Osteoblast (primary cell): ENCODE results near the gene CACNA1D. TPM values are rescaled to one million over a fixed set of nuclear protein-coding genes. Genes with fewer than 3 reads are reported as not detected.

Source experiments
- DNase-seq: peaks from one replicate; pipeline ENCODE4 v3.0.0; 2011; ENCODE audit warnings: low spot score, mixed read lengths; ENCODE audit not compliant: insufficient read length; ENCODE audit errors: missing footprints
- H2AFZ ChIP-seq: 2 replicates; pipeline ENCODE4 v1.6.0; 2011; ENCODE audit warnings: mild to moderate bottlenecking, low read length
- H3K27ac ChIP-seq: 2 replicates; pipeline ENCODE4 v1.5.1; 2011; ENCODE audit warnings: mild to moderate bottlenecking, low read depth, low read length, moderate library complexity
- H3K27me3 ChIP-seq: 2 replicates; pipeline ENCODE4 v1.6.0; 2012; ENCODE audit warnings: mild to moderate bottlenecking, control low read depth, inconsistent platforms, low read length, moderate library complexity; ENCODE audit not compliant: insufficient read depth
- H3K36me3 ChIP-seq: 2 replicates; pipeline ENCODE4 v1.5.1; 2011; ENCODE audit warnings: mild to moderate bottlenecking, low read length, control low read depth, moderate library complexity; ENCODE audit not compliant: insufficient read depth
- H3K4me1 ChIP-seq: 2 replicates; pipeline ENCODE4 v1.5.1; 2011; ENCODE audit warnings: mild to moderate bottlenecking, low read length, control low read depth, moderate library complexity; ENCODE audit not compliant: insufficient read depth
- H3K4me2 ChIP-seq: 2 replicates; pipeline ENCODE4 v1.6.0; 2011; ENCODE audit warnings: mild to moderate bottlenecking, low read length; ENCODE audit not compliant: insufficient read depth
- H3K4me3 ChIP-seq: fragments of 200-600 bp; sonication (generic); 3 replicates; pipeline ENCODE4 v1.5.1; 2012; ENCODE audit warnings: mild to moderate bottlenecking, low read length, inconsistent platforms; ENCODE audit not compliant: insufficient read depth
- H3K79me2 ChIP-seq: 2 replicates; pipeline ENCODE4 v1.6.0; 2012; ENCODE audit warnings: mild to moderate bottlenecking, low read length, control low read depth, inconsistent platforms; ENCODE audit not compliant: insufficient read depth
- H3K9me3 ChIP-seq: 2 replicates; pipeline ENCODE4 v1.5.1; 2011; ENCODE audit warnings: low read depth, low read length, control low read depth
- H4K20me1 ChIP-seq: 2 replicates; pipeline ENCODE4 v1.6.0; 2012; ENCODE audit warnings: mild to moderate bottlenecking, low read length, control low read depth; ENCODE audit not compliant: insufficient read depth
- total RNA-seq: library from RNA; depleted of rRNA; stranded (reverse); fragments of >200 nt; gene quantifications from 2 replicates; pipeline ENCODE4 v1.2.3, GENCODE V29; 2012
- TF ChIP-seq, protein P1 (sequence below): IDR thresholded peaks from 2 replicates; pipeline ENCODE4 v1.5.1; 2011; ENCODE audit warnings: mild to moderate bottlenecking, low read depth, low read length, moderate library complexity; ENCODE audit errors: extremely low read depth

Gene CACNA1D
- total RNA-seq, 1 donor = under 0.01 TPM

DNA sequence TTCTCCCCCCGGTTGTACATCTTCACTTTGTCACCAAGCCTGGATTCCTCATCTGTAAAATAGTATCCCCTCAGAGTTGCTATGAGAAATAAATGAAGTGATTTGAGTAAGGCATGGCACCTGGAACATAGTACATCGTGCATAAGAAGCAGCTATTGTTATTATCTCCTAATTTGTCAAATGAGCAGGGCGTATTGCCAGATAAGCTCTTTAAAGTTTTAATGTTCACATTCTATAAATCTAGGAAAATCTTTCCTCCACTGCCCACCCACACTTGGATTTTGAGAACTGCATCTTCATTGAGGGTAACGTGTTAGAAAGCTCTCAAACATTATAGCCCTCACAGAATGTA is 32.3 kb downstream of the CACNA1D start:
- TF ChIP-seq, protein P1, sequence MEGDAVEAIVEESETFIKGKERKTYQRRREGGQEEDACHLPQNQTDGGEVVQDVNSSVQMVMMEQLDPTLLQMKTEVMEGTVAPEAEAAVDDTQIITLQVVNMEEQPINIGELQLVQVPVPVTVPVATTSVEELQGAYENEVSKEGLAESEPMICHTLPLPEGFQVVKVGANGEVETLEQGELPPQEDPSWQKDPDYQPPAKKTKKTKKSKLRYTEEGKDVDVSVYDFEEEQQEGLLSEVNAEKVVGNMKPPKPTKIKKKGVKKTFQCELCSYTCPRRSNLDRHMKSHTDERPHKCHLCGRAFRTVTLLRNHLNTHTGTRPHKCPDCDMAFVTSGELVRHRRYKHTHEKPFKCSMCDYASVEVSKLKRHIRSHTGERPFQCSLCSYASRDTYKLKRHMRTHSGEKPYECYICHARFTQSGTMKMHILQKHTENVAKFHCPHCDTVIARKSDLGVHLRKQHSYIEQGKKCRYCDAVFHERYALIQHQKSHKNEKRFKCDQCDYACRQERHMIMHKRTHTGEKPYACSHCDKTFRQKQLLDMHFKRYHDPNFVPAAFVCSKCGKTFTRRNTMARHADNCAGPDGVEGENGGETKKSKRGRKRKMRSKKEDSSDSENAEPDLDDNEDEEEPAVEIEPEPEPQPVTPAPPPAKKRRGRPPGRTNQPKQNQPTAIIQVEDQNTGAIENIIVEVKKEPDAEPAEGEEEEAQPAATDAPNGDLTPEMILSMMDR = no peak
- Histone ChIP-seq H3K9me3 (no peaks in the 10 kb centered on the region), H4K20me1 (no peaks in the 10 kb centered on the region), H2AFZ (no peak overlapping the region), H3K4me3 (no peak overlapping the region), H3K36me3 (no peaks in the 10 kb centered on the region), H3K4me1 (no peaks in the 10 kb centered on the region), H3K27me3 (no peaks in the 10 kb centered on the region), H3K4me2 (no peak overlapping the region), H3K79me2 (no peaks in the 10 kb centered on the region), H3K27ac (no peak overlapping the region)
- DNase-seq = no peak

DNA sequence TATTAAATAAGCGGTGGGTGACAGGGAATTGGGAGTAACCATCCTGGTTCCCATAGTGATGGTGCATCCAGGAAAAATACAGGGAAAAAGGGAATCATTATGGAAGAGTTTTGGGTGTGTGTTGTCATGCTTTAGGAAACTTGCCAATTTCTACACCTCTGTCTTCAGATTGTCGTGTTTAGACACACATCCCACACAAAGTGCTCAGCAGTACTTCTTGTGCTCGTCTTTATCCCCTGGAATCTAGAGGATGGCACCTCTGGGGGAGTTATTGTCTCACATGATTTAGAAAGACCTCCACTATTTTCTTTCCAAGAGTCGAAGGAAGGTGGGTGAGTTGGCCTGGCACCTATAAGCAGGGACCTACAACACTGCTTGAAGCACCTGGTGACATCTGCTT is 35.8 kb downstream of the CACNA1D start:
- H2AFZ ChIP-seq = no peak overlapping the region
- no peak overlapping the region for H3K4me2 ChIP-seq
- H3K36me3 ChIP-seq = no peaks in the 10 kb centered on the region
- H3K9me3 ChIP-seq = no peaks in the 10 kb centered on the region
- no peak overlapping the region for H3K27ac ChIP-seq
- H3K79me2 ChIP-seq = no peaks in the 10 kb centered on the region
- no peak overlapping the region for H3K4me3 ChIP-seq
- H3K4me1 ChIP-seq = no peaks in the 10 kb centered on the region
- H4K20me1 ChIP-seq = no peaks in the 10 kb centered on the region
- TF ChIP-seq, protein P1 = no peak
- no peaks in the 10 kb centered on the region for H3K27me3 ChIP-seq
- DNase-seq = no peak

DNA sequence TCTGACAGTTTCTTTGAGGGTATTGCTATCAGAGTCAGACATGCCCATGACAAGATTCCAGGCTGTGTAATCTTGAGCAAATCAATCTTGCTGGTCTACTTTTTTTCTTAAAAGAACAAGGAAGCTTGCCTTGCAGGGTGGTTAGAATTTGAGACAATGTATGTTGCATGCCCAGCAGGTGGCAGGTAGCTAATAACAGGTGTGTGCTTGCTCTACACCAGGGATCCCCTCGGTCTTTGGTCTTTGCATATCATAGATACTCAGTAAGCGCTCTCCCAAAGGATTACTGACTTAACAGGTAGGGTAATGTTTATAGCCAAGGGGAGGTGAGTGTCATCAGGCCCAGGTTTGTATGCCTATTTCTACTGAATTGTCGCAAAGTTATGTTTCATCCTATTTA is 37.3 kb downstream of the CACNA1D start:
- no peak overlapping the region for H3K4me2 ChIP-seq
- H3K4me3 ChIP-seq = no peak overlapping the region
- DNase-seq = no peak
- H3K36me3 ChIP-seq = no peaks in the 10 kb centered on the region
- no peak overlapping the region for H2AFZ ChIP-seq
- no peaks in the 10 kb centered on the region for H3K9me3 ChIP-seq
- H3K27me3 ChIP-seq = no peaks in the 10 kb centered on the region
- H3K79me2 ChIP-seq = no peaks in the 10 kb centered on the region
- no peak overlapping the region for H3K27ac ChIP-seq
- H3K4me1 ChIP-seq = no peaks in the 10 kb centered on the region
- H4K20me1 ChIP-seq = no peaks in the 10 kb centered on the region
- TF ChIP-seq, protein P1 = no peak

DNA sequence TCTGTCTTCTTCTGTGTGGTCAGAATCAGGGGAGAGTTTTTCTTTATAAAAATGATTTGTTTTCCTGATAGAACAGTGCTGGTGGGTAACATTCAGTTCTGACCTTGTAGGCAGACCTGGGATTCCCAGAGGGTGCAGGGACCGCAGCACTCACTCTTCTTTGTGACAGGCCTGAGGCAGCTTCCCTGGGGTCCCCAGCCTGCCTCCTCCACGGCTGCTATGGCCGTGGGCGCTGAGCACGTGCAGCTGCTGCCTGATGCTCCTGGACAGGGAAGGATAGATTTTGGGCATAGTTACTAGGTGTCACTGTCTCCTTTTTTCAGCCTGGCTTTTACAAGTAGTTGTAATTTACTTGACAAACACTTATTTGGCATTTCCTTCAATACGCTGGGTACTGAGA is 39.1 kb downstream of the CACNA1D start:
- Histone ChIP-seq H3K79me2 (no peaks in the 10 kb centered on the region), H4K20me1 (no peaks in the 10 kb centered on the region), H3K27ac (no peak overlapping the region), H3K9me3 (no peaks in the 10 kb centered on the region), H3K4me3 (no peak overlapping the region), H3K4me1 (no peaks in the 10 kb centered on the region), H2AFZ (no peak overlapping the region), H3K27me3 (no peaks in the 10 kb centered on the region), H3K4me2 (no peak overlapping the region), H3K36me3 (no peaks in the 10 kb centered on the region)
- TF ChIP-seq, protein P1 = no peak
- no peak for DNase-seq
